ENCODE measurements around the gene NEB. TPM values are rescaled to one million over a fixed set of nuclear protein-coding genes. Genes with fewer than 3 reads are reported as not detected.

Gene NEB
- polyA plus RNA-seq, 2 of the 4 experiments (the other 2 are of a cell fraction), result 0.67 to 4.4 TPM

DNA sequence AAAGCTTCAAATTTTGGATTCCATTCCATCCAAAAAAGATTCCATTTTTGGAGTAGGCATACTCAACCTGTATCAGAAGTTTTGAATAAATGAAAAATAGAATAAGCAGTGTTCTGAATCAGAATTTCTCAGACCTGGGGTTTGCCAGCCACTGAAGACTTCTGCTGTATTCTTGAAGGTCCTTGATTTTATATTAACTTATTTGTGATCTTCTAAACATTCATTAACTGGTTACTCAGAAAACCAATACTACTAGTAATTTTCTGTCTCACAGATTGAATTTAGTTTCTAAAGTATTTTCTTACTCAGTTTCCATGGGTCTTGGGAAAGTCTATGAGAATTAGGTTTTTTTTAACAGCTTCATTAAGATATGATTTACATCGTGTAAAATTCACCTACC lies 263.7 kb downstream of the NEB start:
- FAIRE-seq, result no peak
- 92% methylated on average over 1 of the region's 1 CpG for WGBS (ENCODE audit: missing lambda C conversion rate)

DNA sequence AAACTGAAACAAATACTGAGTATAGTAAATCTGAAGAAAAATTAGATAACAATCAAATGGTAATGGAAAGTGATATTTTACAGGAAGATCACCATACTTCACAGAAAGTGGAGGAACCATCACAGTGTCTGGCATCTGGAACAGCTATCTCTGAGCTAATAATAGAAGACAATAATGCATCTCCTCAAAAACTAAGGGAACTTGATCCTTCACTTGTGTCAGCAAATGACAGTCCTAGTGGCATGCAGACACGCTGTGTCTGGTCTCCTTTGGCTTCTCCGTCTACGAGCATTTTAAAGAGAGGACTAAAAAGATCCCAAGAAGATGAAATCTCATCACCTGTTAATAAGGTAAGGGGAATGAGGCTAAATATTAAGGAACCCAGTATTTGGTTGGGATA lies 268.5 kb downstream of the NEB start:
- TF ChIP-seq RFX5 (IDR thresholded peaks at IDR 0.05) (no peak), RARB (CRISPR knock-in tag; IDR thresholded peaks at IDR 0.05) (no peak), KDM5A (IDR thresholded peaks at IDR 0.05) (no peak), GATA3 (IDR thresholded peaks at IDR 0.05; ENCODE audit: borderline replicate concordance) (no peak), PHF8 (IDR thresholded peaks at IDR 0.05; ENCODE audit: borderline replicate concordance, low read depth) (no peak), CEBPB (IDR thresholded peaks at IDR 0.05) (no peak), BHLHE40 (IDR thresholded peaks at IDR 0.05; ENCODE audit: low read depth, low read length) (no peak), KDM1A (IDR thresholded peaks at IDR 0.05; ENCODE audit: low read depth) (no peak), NR3C1 (IDR thresholded peaks at IDR 0.05) (no peak), HEYL (CRISPR knock-in tag; IDR thresholded peaks at IDR 0.05) (no peak), POLR2AphosphoS2 (conservative IDR thresholded peaks at IDR 0.05; ENCODE audit: low read length) (no peak)
- TF ChIP-seq, protein P1, sequence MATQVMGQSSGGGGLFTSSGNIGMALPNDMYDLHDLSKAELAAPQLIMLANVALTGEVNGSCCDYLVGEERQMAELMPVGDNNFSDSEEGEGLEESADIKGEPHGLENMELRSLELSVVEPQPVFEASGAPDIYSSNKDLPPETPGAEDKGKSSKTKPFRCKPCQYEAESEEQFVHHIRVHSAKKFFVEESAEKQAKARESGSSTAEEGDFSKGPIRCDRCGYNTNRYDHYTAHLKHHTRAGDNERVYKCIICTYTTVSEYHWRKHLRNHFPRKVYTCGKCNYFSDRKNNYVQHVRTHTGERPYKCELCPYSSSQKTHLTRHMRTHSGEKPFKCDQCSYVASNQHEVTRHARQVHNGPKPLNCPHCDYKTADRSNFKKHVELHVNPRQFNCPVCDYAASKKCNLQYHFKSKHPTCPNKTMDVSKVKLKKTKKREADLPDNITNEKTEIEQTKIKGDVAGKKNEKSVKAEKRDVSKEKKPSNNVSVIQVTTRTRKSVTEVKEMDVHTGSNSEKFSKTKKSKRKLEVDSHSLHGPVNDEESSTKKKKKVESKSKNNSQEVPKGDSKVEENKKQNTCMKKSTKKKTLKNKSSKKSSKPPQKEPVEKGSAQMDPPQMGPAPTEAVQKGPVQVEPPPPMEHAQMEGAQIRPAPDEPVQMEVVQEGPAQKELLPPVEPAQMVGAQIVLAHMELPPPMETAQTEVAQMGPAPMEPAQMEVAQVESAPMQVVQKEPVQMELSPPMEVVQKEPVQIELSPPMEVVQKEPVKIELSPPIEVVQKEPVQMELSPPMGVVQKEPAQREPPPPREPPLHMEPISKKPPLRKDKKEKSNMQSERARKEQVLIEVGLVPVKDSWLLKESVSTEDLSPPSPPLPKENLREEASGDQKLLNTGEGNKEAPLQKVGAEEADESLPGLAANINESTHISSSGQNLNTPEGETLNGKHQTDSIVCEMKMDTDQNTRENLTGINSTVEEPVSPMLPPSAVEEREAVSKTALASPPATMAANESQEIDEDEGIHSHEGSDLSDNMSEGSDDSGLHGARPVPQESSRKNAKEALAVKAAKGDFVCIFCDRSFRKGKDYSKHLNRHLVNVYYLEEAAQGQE (IDR thresholded peaks at IDR 0.05), result no peak
- POLR2A ChIA-PET, result no interaction called here

More for the DNA sequence above, 263.7 kb downstream of the NEB start:
- no peaks in the 10 kb centered on the region for H3K4me1 ChIP-seq
- CTCF ChIA-PET, result no interaction called here
- DNase-seq (ENCODE audit: low read depth in 1 of 2, low spot score in 1 of 2), result no peak
- H3K9me3 ChIP-seq, result peaks cover 3% of the 10 kb centered on the region; the same call in 2 of the 3 replicates
- no peak overlapping the region for H3K4me2 ChIP-seq
- H3K27ac ChIP-seq, result no peak overlapping the region
- ATAC-seq, result no peak
- no peak overlapping the region for H3K4me3 ChIP-seq
- TF ChIP-seq NR3C1 (IDR thresholded peaks at IDR 0.05) (no peak), JUNB (IDR thresholded peaks at IDR 0.05) (no peak)
- POLR2A ChIA-PET, result no interaction called here

DNA sequence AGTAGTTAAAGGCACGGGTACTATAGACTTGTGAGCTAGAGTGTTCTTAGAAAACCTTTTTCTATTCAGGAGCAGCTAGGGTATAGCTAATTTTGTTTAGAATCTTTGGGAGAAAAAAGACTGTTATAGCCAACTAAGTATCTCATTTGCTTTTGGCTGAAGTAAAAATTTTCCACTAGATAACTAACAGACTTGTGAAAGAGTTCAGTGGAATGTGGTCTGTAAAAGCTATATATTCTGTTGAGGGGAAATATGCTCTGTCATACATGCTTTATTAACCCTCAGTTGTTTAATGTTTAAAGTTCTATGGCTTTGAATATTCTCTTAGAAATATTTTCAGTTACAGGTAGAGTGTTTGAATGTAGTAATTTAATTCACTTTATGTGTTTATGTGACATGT lies 274.9 kb downstream of the NEB start:
- TF ChIP-seq RAD21 (conservative IDR thresholded peaks at IDR 0.05 in 1 of 2, IDR thresholded peaks at IDR 0.05 in 1 of 2), result no peak
- TF ChIP-seq, protein P2, sequence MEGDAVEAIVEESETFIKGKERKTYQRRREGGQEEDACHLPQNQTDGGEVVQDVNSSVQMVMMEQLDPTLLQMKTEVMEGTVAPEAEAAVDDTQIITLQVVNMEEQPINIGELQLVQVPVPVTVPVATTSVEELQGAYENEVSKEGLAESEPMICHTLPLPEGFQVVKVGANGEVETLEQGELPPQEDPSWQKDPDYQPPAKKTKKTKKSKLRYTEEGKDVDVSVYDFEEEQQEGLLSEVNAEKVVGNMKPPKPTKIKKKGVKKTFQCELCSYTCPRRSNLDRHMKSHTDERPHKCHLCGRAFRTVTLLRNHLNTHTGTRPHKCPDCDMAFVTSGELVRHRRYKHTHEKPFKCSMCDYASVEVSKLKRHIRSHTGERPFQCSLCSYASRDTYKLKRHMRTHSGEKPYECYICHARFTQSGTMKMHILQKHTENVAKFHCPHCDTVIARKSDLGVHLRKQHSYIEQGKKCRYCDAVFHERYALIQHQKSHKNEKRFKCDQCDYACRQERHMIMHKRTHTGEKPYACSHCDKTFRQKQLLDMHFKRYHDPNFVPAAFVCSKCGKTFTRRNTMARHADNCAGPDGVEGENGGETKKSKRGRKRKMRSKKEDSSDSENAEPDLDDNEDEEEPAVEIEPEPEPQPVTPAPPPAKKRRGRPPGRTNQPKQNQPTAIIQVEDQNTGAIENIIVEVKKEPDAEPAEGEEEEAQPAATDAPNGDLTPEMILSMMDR (IDR thresholded peaks at IDR 0.05), result no peak
- no peak for FAIRE-seq

More for the DNA sequence above, 268.5 kb downstream of the NEB start:
- FAIRE-seq (no peak), ATAC-seq (no peak), DNase-seq (ENCODE audit: low read depth in 1 of 2, low spot score in 1 of 2) (no peak)
- Histone ChIP-seq H3K4me3 (no peak overlapping the region), H3K27ac (no peak overlapping the region), H3K4me1 (no peaks in the 10 kb centered on the region), H3K9me3 (peaks cover under 1% of the 10 kb centered on the region; the same call in 1 of the 3 replicates), H3K4me2 (no peak overlapping the region)
- WGBS (ENCODE audit: missing lambda C conversion rate), result 98% methylated on average over 3 of the region's 3 CpGs
- CTCF ChIA-PET, result no interaction called here

DNA sequence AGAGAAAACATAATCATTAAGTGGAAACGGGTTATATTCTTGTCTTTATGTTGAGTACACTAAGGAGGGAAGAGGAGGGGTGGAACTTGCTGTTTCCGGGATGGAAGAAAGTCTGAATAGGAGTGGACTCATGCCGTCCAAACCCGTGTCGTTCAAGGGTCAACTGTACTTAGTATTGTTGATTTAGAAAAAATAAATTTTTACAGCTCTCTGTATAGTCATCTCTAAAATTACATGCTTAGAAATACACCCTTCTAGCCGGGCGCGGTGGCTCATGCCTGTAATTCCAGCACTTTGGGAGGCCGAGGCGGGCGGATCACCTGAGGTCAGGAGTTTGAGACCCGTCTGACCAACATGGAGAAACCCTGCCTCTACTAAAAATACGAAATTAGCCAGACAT lies 295.1 kb downstream of the NEB start:
- ATAC-seq, result no peak
- CTCF ChIA-PET, result interaction anchor here (1.1 to 3.2 kb wide), 4 partner anchors 13 to 611 kb away, joined by 3 to 17 read pairs (median 5); no protein-coding TSS in a partner anchor
- WGBS (ENCODE audit: missing lambda C conversion rate), result 92% methylated on average over 13 of the region's 13 CpGs

More for the DNA sequence above, 274.9 kb downstream of the NEB start:
- H3K27ac ChIP-seq, result no peak overlapping the region
- no peak overlapping the region for H3K4me3 ChIP-seq
- no peak overlapping the region for H3K4me2 ChIP-seq
- no peaks in the 10 kb centered on the region for H3K9me3 ChIP-seq
- ChIA-PET CTCF (interaction anchor here (1.4 kb wide), 1 partner anchor 22 kb away, joined by 3 read pairs; no protein-coding TSS in a partner anchor), POLR2A (no interaction called here)
- DNase-seq (ENCODE audit: low read depth in 1 of 2, low spot score in 1 of 2) (no peak), ATAC-seq (no peak)
- WGBS (ENCODE audit: missing lambda C conversion rate), result 86% methylated on average over 1 of the region's 1 CpG
- no peaks in the 10 kb centered on the region for H3K4me1 ChIP-seq

More for the DNA sequence above, 295.1 kb downstream of the NEB start:
- H3K4me3 ChIP-seq, result no peak overlapping the region
- POLR2A ChIA-PET, result no interaction called here
- no peaks in the 10 kb centered on the region for H3K9me3 ChIP-seq
- no peak overlapping the region for H3K27ac ChIP-seq
- FAIRE-seq (no peak), DNase-seq (ENCODE audit: low read depth in 1 of 2, low spot score in 1 of 2) (no peak)
- no peaks in the 10 kb centered on the region for H3K4me1 ChIP-seq
- no peak for TF ChIP-seq SMC3 (IDR thresholded peaks at IDR 0.05)
- TF ChIP-seq EHMT2 (IDR thresholded peaks at IDR 0.05; ENCODE audit: low read depth), result no peak
- TF ChIP-seq, protein P3, sequence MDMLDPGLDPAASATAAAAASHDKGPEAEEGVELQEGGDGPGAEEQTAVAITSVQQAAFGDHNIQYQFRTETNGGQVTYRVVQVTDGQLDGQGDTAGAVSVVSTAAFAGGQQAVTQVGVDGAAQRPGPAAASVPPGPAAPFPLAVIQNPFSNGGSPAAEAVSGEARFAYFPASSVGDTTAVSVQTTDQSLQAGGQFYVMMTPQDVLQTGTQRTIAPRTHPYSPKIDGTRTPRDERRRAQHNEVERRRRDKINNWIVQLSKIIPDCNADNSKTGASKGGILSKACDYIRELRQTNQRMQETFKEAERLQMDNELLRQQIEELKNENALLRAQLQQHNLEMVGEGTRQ (IDR thresholded peaks at IDR 0.05), result no peak
- no peak for TF ChIP-seq HOXB13 (CRISPR knock-in tag; IDR thresholded peaks at IDR 0.05; ENCODE audit: low read depth)
- TF ChIP-seq FOSL2 (IDR thresholded peaks at IDR 0.05), result no peak
- TF ChIP-seq FOSL2 (CRISPR knock-in tag; IDR thresholded peaks at IDR 0.05), result no peak
- no peak for TF ChIP-seq GATA3 (IDR thresholded peaks at IDR 0.05; ENCODE audit: borderline replicate concordance)
- no peak for TF ChIP-seq FOXS1 (CRISPR knock-in tag; IDR thresholded peaks at IDR 0.05)
- no peak for TF ChIP-seq CBX2 (IDR thresholded peaks at IDR 0.05; ENCODE audit: borderline replicate concordance, low read depth)
- no peak overlapping the region for H3K4me2 ChIP-seq
